CD4-positive, alpha-beta memory T cell (primary cell): ENCODE data around the gene TMEM141. TPM values are rescaled to one million over a fixed set of nuclear protein-coding genes. Genes with fewer than 3 reads are reported as not detected.
A peak's percentile ranks its signal among the peaks of the same experiment; 100 is the strongest.

Source experiments
- CTCF ChIA-PET: fragments of 350-600 bp; sonication (Branson Sonifier 250); formaldehyde crosslinking; loops from one replicate; lab custom pipeline; 2021; ENCODE audit warnings: inconsistent platforms; ENCODE audit not compliant: partially characterized antibody; lab: Charles Lee
- POLR2A ChIA-PET: fragments of 350-600 bp; sonication (Branson Sonifier 250); formaldehyde crosslinking; loops from one replicate; lab custom pipeline; 2021; ENCODE audit not compliant: partially characterized antibody; lab: Charles Lee
- DNase-seq, 5 donors: peaks; one replicate each; pipeline versions ENCODE4 v3.0.0 to v3.0.0-alpha.2; 2020 to 2022; ENCODE audit warnings: mixed read lengths in 1 of 5
- H3K27ac ChIP-seq: one replicate; pipeline ENCODE4 v1.7.0; 2013; ENCODE audit warnings: low read depth, low read length
- H3K27me3 ChIP-seq: 2 replicates; pipeline ENCODE4 v1.7.0; 2013; ENCODE audit warnings: mild to moderate bottlenecking, low read length, moderate library complexity; ENCODE audit not compliant: insufficient read depth
- H3K36me3 ChIP-seq: 2 replicates; pipeline ENCODE4 v1.7.0; 2013; ENCODE audit warnings: mild to moderate bottlenecking, low read length, moderate library complexity; ENCODE audit not compliant: insufficient read depth
- H3K4me1 ChIP-seq: 2 replicates; pipeline ENCODE4 v1.7.0; 2013; ENCODE audit warnings: mild to moderate bottlenecking, low read length, moderate library complexity; ENCODE audit not compliant: insufficient read depth
- H3K4me3 ChIP-seq, 2 donors: one replicate each; pipeline ENCODE4 v1.7.0; 2013; ENCODE audit warnings: low read length in 2 of 2, mild to moderate bottlenecking in 1 of 2
- H3K9me3 ChIP-seq, 2 donors: one replicate each; pipeline ENCODE4 v1.7.0; 2013; ENCODE audit warnings: low read length in 2 of 2, control low read depth in 1 of 2; ENCODE audit not compliant: control insufficient read depth in 1 of 2
- H3K27ac Mint-ChIP-seq, 7 donors: one replicate each; pipeline ENCODE4 v1.8.0; 2020 to 2021; ENCODE audit warnings: mixed read lengths in 7 of 7, mild to moderate bottlenecking in 6 of 7, inconsistent platforms in 3 of 7, moderate library complexity in 3 of 7
- H3K27me3 Mint-ChIP-seq, 2 donors: one replicate each; pipeline ENCODE4 v1.8.0; 2020 to 2021; ENCODE audit warnings: mixed read lengths in 2 of 2
- H3K36me3 Mint-ChIP-seq, 2 donors: one replicate each; pipeline ENCODE4 v1.8.0; 2020 to 2021; ENCODE audit warnings: mixed read lengths in 2 of 2, inconsistent platforms in 1 of 2, mild to moderate bottlenecking in 1 of 2
- H3K4me1 Mint-ChIP-seq, 4 donors: one replicate each; pipeline ENCODE4 v1.8.0; 2020 to 2021; ENCODE audit warnings: mixed read lengths in 4 of 4, mild to moderate bottlenecking in 1 of 4
- H3K4me3 Mint-ChIP-seq, 8 donors: one replicate each; pipeline ENCODE4 v1.8.0; 2020 to 2021; ENCODE audit warnings: mixed read lengths in 8 of 8, mild to moderate bottlenecking in 7 of 8, moderate library complexity in 6 of 8, inconsistent platforms in 3 of 8
- H3K9me3 Mint-ChIP-seq, 8 donors: one replicate each; pipeline ENCODE4 v1.8.0; 2020 to 2021; ENCODE audit warnings: mixed read lengths in 8 of 8, mild to moderate bottlenecking in 5 of 8, inconsistent platforms in 3 of 8, moderate library complexity in 1 of 8
- intact Hi-C: fragments of 100-400 bp; cut with micrococcal nuclease; formaldehyde crosslinking; loops from one replicate; pipeline ENCODE4 v1.15.1; 2023
- polyA plus RNA-seq, 2 donors: library from polyadenylated mRNA; unstranded; fragments of 300-500 nt; fragmentation: Illumina TruSeq; gene quantifications; one replicate each; pipeline ENCODE4 v1.2.3, GENCODE V29; 2021
- total RNA-seq, 2 experiments: library from RNA; stranded (reverse); gene quantifications; one replicate each; pipeline ENCODE4 v1.2.3, GENCODE V29; 2021

Gene TMEM141
- total and polyA plus RNA-seq, 4 experiments from 2014 or later, result 34.3 to 53.4 (median 44.7) TPM

DNA sequence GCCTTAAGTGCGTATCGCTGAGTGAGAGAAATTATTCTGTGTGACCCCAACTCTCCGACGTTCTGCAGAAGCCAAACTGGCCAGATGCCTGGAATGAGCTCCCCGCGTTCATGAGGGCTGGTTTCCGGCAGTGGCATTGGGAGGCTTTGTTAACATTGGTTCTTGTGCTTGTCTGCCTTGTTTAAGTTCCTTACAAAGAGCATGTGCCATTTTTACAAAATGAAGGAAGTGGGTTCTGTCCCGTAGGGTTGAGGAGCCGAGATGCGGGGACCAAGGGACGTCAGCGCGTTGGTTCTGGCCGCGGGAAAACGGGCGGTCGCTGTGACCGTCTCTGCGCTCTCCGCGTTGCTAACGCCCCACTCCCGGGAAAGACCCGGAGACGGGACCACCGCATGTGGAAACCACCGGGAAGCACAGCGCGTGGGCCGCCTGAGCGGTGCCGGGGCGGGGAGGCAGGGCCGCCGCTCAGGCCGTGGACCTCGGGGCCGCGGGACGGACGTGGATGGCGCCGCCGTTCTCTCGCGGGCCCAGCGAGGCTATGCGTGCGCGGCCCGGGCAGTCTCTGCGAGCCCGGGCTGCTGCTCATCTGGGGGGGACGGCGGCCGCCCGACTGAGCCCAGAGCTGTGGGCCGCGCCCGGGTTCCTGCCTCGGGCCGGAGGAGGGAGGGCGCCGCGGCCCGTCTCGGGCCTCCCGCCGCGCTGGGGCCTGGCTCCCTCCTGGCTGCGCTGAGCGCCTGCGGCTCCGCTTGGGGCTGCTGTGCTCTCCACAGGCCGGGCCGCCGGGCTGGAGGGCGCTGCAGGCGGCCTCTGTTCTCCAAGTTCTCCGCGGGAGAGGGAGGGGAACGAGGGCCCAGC lies 30.1 kb downstream of the TMEM141 start:
- POLR2A ChIA-PET, result no interaction called here
- no peaks in the 10 kb centered on the region for H3K36me3 ChIP-seq
- Mint-ChIP-seq H3K4me3 (no peak overlapping the region), H3K4me1 (peaks cover 3 to 12% (median 6%) of the 10 kb centered on the region in 4 donors), H3K27me3 (no peaks in the 10 kb centered on the region), H3K36me3 (peaks cover 3 to 15% of the 10 kb centered on the region in 2 donors), H3K27ac (no peak overlapping the region), H3K9me3 (no peaks in the 10 kb centered on the region)
- intact Hi-C loops, result no loop called here
- CTCF ChIA-PET, result interaction anchor here (1.1 to 1.5 kb wide), 2 partner anchors 21 to 208 kb away, joined by 4 to 5 read pairs; partner anchors contain the start of gene AJM1
- H3K4me1 ChIP-seq, result no peaks in the 10 kb centered on the region
- H3K27me3 ChIP-seq, result no peaks in the 10 kb centered on the region
- no peak overlapping the region for H3K4me3 ChIP-seq
- H3K27ac ChIP-seq, result no peak overlapping the region
- DNase-seq, result no peak
- H3K9me3 ChIP-seq, result no peaks in the 10 kb centered on the region

DNA sequence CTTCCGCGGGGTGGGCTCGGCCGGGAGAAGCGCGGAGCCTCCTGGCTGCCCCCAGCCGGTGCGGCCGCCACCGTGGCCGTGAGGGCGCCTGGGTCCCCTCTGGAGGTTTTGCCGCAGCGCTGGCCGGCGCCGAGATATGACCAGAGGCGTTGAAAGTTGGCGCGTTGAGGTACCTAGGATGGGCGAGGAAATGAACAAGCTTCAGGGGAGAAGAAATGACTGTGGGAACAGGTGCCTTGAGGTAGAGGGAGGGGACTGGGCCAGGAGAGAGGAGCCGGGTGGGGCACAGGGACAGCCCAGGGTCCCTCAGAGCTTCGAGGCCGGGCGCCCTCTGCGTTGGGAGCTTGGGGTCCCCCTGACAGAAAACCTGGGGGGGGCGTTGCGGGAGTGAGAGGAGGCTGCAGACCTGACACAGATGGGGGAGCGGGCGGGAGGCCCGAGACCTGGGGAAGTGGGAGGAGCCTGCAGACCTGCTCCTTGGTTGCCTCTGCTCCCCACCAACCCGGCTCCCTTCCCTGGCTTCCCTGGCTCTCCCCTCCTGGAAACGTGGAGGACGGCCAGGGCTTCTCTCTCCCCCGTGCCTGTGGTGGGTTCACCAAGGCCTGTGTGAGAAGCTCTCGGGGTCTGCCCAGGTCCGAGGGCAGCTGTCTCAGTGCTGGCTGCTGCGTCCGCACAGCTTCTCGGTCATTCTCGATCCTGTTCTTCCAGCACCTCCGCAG lies 30.8 kb downstream of the TMEM141 start:
- Mint-ChIP-seq H3K27ac (no peak overlapping the region), H3K9me3 (no peaks in the 10 kb centered on the region), H3K27me3 (no peaks in the 10 kb centered on the region), H3K4me3 (no peak overlapping the region), H3K36me3 (peaks cover 3 to 11% of the 10 kb centered on the region in 2 donors), H3K4me1 (peaks cover 2 to 12% (median 5%) of the 10 kb centered on the region in 4 donors)
- H3K27me3 ChIP-seq, result no peaks in the 10 kb centered on the region
- intact Hi-C loops, result no loop called here
- H3K4me1 ChIP-seq, result no peaks in the 10 kb centered on the region
- no peaks in the 10 kb centered on the region for H3K9me3 ChIP-seq
- ChIA-PET POLR2A (no interaction called here), CTCF (interaction anchor here (1.3 kb wide), 1 partner anchor 214 kb away, joined by 3 read pairs; no protein-coding TSS in a partner anchor)
- no peak for DNase-seq
- H3K27ac ChIP-seq, result no peak overlapping the region
- no peak overlapping the region for H3K4me3 ChIP-seq
- no peaks in the 10 kb centered on the region for H3K36me3 ChIP-seq

DNA sequence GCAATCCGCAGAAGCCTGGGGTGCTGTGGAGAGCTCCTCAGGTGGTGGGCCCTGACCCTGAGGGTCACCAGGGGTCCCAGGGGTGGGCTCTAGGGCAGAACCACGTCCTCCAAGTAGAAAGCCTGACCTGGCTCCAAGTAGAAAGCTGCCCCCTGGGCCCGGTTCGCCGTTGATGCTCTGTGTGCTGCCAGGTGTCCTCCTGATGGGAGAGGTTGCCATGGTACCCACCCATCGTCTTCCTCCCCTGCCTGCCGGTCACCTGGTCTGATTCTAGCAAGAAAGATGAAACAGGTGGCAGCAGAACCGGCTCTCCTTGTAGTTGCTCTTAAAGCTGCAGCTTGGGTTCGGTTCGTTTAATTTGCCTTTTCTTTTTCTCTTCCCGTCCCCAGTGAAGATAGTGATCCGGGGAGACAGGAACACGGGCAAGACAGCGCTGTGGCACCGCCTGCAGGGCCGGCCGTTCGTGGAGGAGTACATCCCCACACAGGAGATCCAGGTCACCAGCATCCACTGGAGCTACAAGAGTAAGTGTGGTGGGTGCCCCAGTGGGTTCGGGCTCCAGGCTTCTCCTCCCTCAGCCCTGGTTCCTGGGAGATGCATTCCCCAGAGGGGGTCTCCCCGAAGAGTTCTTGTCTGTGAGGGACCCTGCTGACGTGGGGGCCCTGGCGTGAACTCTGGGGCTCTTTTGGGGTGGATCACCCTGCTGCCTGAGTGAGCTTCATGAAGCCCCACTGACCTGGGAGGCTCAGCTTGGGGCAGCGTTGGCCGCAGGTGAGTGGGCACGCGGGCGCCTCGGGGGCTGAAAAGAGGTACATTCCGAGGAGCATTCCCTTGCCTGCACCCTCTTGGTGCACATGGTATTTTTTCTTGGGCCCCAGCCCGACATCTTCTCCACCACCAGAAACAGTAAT lies 32.2 kb downstream of the TMEM141 start:
- POLR2A ChIA-PET, result interaction anchor here (1.0 to 1.3 kb wide), 3 partner anchors 11 to 16 kb away, joined by 3 to 4 read pairs (median 3); partner anchors contain the start of gene RABL6
- Histone ChIP-seq H3K4me1 (no peaks in the 10 kb centered on the region), H3K36me3 (no peaks in the 10 kb centered on the region), H3K9me3 (no peaks in the 10 kb centered on the region), H3K27ac (no peak overlapping the region), H3K27me3 (no peaks in the 10 kb centered on the region), H3K4me3 (no peak overlapping the region)
- Mint-ChIP-seq H3K4me3 (no peak overlapping the region), H3K36me3 (peaks cover 3 to 9% of the 10 kb centered on the region in 2 donors), H3K4me1 (peaks cover 0 to 12% (median 4%) of the 10 kb centered on the region in 4 donors), H3K9me3 (no peaks in the 10 kb centered on the region), H3K27me3 (no peaks in the 10 kb centered on the region), H3K27ac (no peak overlapping the region)
- intact Hi-C loops, result no loop called here
- CTCF ChIA-PET, result interaction anchor here (0.6 to 1.3 kb wide), 2 partner anchors 89 to 212 kb away, joined by 3 read pairs; no protein-coding TSS in a partner anchor
- DNase-seq, result peak in 1 of 5 donors; percentile 21

DNA sequence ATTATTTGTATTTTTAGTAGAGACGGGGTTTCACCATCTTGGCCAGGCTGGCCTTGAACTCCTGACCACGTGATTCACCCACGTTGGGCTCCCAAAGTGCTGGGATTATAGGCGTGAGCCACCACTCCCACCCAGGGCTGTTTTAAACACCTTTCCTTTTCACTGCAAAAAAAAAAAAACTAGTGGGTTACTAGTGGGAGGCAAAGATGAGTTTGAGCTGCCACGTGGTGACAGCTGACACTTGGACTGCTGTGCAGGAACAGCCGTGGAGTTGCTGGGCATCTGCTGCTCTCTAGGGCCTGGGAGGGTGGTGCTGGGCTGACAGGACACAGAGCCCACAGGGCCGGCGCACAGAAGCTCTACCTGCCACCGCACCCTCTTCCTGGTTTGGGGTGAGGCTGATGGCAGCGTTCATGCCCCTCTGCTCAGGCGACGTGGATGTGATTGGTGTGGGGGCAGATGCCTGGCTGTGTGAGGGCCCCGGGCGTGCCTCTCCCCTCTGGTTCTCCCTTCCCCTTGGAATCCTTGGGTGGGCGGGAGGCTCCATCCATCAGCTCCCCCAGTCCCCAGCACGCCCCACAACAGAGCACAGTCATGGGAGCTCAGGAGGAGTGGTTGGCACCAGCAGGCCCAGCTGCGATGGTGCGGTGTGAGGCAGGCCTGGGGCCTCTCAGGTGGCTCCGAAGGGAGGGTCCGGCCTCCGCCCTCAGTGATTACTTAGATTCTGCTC lies 33.5 kb downstream of the TMEM141 start:
- Mint-ChIP-seq H3K4me3 (peak overlapping the region in 1 of 8 donors; percentile 10), H3K36me3 (peaks cover 3 to 15% of the 10 kb centered on the region in 2 donors), H3K4me1 (peaks cover 0 to 8% (median 2%) of the 10 kb centered on the region in 4 donors), H3K27ac (no peak overlapping the region), H3K9me3 (no peaks in the 10 kb centered on the region), H3K27me3 (no peaks in the 10 kb centered on the region)
- Histone ChIP-seq H3K9me3 (no peaks in the 10 kb centered on the region), H3K4me3 (no peak overlapping the region), H3K27me3 (no peaks in the 10 kb centered on the region), H3K27ac (no peak overlapping the region), H3K4me1 (no peaks in the 10 kb centered on the region), H3K36me3 (peaks cover 7% of the 10 kb centered on the region)
- peak in 1 of 5 donors; percentile 16 for DNase-seq
- intact Hi-C loops, result no loop called here
- ChIA-PET POLR2A (interaction anchor here (1.3 kb wide), 1 partner anchor 17 kb away, joined by 4 read pairs; the partner anchor contains the start of gene RABL6), CTCF (no interaction called here)

- intact Hi-C loops, result no loop called here
- CTCF ChIA-PET, result no interaction called here
- peaks cover 0 to 6% (median 2%) of the 10 kb centered on the region in 4 donors for H3K4me1 Mint-ChIP-seq
Measured at GRCh38 chr9:136825295-136826187, 34.4 kb downstream of the TMEM141 start.

DNA sequence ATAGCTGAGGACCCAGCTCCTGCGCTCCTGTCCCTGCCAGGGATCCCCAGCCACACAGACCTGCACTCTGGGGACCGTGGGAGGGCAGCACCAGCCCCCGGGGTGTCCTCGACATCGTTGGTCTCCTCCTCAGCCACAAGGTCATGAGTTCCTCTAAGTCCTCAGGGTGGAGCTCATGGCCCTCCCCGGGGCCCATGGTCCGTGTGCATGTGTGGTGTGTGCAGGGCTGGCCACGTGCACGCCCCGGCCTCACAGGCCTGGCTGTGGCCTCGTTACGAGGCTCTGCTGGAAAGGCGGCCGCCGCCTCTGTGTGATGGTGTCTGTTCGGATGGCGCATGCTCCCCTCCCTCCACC lies 35.0 kb downstream of the TMEM141 start:
- Mint-ChIP-seq H3K4me1 (no peaks in the 10 kb centered on the region), H3K27me3 (no peaks in the 10 kb centered on the region), H3K36me3 (peaks cover 3 to 20% of the 10 kb centered on the region in 2 donors), H3K27ac (no peak overlapping the region), H3K4me3 (no peak overlapping the region), H3K9me3 (no peaks in the 10 kb centered on the region)
- H3K27me3 ChIP-seq, result no peaks in the 10 kb centered on the region
- CTCF ChIA-PET, result no interaction called here
- H3K9me3 ChIP-seq, result no peaks in the 10 kb centered on the region
- POLR2A ChIA-PET, result no interaction called here
- peak in 1 of 5 donors; percentile 12 for DNase-seq
- H3K4me1 ChIP-seq, result no peaks in the 10 kb centered on the region
- H3K4me3 ChIP-seq, result no peak overlapping the region
- peaks cover 14% of the 10 kb centered on the region for H3K36me3 ChIP-seq
- intact Hi-C loops, result no loop called here
- no peak overlapping the region for H3K27ac ChIP-seq

More at GRCh38 chr9:136825295-136826187, 34.4 kb downstream of the TMEM141 start:
- Histone ChIP-seq H3K27me3 (no peaks in the 10 kb centered on the region), H3K4me3 (no peak overlapping the region), H3K9me3 (no peaks in the 10 kb centered on the region), H3K27ac (no peak overlapping the region), H3K4me1 (no peaks in the 10 kb centered on the region), H3K36me3 (peaks cover 14% of the 10 kb centered on the region)
- H3K27ac Mint-ChIP-seq, result no peak overlapping the region
- H3K4me3 Mint-ChIP-seq, result no peak overlapping the region
- no peaks in the 10 kb centered on the region for H3K9me3 Mint-ChIP-seq
- POLR2A ChIA-PET, result no interaction called here
- DNase-seq, result peak in 1 of 5 donors; percentile 35
- H3K36me3 Mint-ChIP-seq, result peaks cover 3 to 17% of the 10 kb centered on the region in 2 donors
- no peaks in the 10 kb centered on the region for H3K27me3 Mint-ChIP-seq
